ENCODE data around the gene RFNG. TPM values are rescaled to one million over a fixed set of nuclear protein-coding genes. Genes with fewer than 3 reads are reported as not detected.

Gene RFNG
- total RNA-seq, 1 donor from 2014 or later = 61.4 TPM

GRCh38 chr17:82021107-82021899 is 30.3 kb downstream of the RFNG start:
- Histone ChIP-seq H3K27me3 (no peaks in the 10 kb centered on the region), H3K4me1 (peaks cover 48% of the 10 kb centered on the region), H3K27ac (no peak overlapping the region), H3K4me3 (peak overlapping the region; percentile 54 to 84), H3K9me3 (no peaks in the 10 kb centered on the region), H3K36me3 (no peaks in the 10 kb centered on the region)
- TF ChIP-seq POLR2AphosphoS5 (IDR thresholded peaks at IDR 0.05; ENCODE audit: insufficient read depth in 1 of 2, low read depth in 1 of 2) (peak in 1 of 2 donors; percentile 7), POLR2A (IDR thresholded peaks at IDR 0.05) (no peak), CTCF (IDR thresholded peaks at IDR 0.05) (peak; percentile 35 to 75 (median 65))
- intact Hi-C loops (cut with DNase I) = loop anchor here (5.0 kb wide), 1 partner anchor 44 kb away; the partner anchor contains the start of gene ASPSCR1
- DNase-seq (ENCODE audit: extremely low spot score in 2 of 2) = no peak

GRCh38 chr17:82020572-82021106 is 31.0 kb downstream of the RFNG start:
- peaks cover 48% of the 10 kb centered on the region for H3K4me1 ChIP-seq
- intact Hi-C loops (cut with DNase I) = loop anchor here (5.0 kb wide), 1 partner anchor 43 kb away; the partner anchor contains the start of gene ASPSCR1

GRCh38 chr17:82019690-82020571 is 31.7 kb downstream of the RFNG start:
- intact Hi-C loops (cut with DNase I) = loop anchor here (5.0 kb wide), 1 partner anchor 43 kb away; the partner anchor contains the start of gene ASPSCR1
- TF ChIP-seq CTCF (IDR thresholded peaks at IDR 0.05) (peak in 2 of 3 experiments; percentile 24 to 27), POLR2AphosphoS5 (IDR thresholded peaks at IDR 0.05; ENCODE audit: insufficient read depth in 1 of 2, low read depth in 1 of 2) (no peak), POLR2A (IDR thresholded peaks at IDR 0.05) (no peak)
- Histone ChIP-seq H3K4me1 (peaks cover 49% of the 10 kb centered on the region), H3K36me3 (no peaks in the 10 kb centered on the region), H3K4me3 (no peak overlapping the region), H3K27ac (no peak overlapping the region), H3K9me3 (no peaks in the 10 kb centered on the region), H3K27me3 (no peaks in the 10 kb centered on the region)
- DNase-seq (ENCODE audit: extremely low spot score in 2 of 2) = no peak

More at GRCh38 chr17:82020572-82021106, 31.0 kb downstream of the RFNG start:
- Histone ChIP-seq H3K9me3 (no peaks in the 10 kb centered on the region), H3K4me3 (no peak overlapping the region), H3K36me3 (no peaks in the 10 kb centered on the region), H3K27ac (no peak overlapping the region), H3K27me3 (no peaks in the 10 kb centered on the region)
- no peak for DNase-seq (ENCODE audit: extremely low spot score in 2 of 2)
- TF ChIP-seq POLR2A (IDR thresholded peaks at IDR 0.05) (no peak), CTCF (IDR thresholded peaks at IDR 0.05) (no peak), POLR2AphosphoS5 (IDR thresholded peaks at IDR 0.05; ENCODE audit: insufficient read depth in 1 of 2, low read depth in 1 of 2) (no peak)

GRCh38 chr17:82018989-82019689 is 32.5 kb downstream of the RFNG start:
- no peaks in the 10 kb centered on the region for H3K36me3 ChIP-seq
- TF ChIP-seq CTCF (IDR thresholded peaks at IDR 0.05) (no peak), POLR2AphosphoS5 (IDR thresholded peaks at IDR 0.05; ENCODE audit: insufficient read depth in 1 of 2, low read depth in 1 of 2) (no peak), POLR2A (IDR thresholded peaks at IDR 0.05) (no peak)
- H3K27me3 ChIP-seq = no peaks in the 10 kb centered on the region
- H3K4me1 ChIP-seq = peaks cover 49% of the 10 kb centered on the region
- H3K27ac ChIP-seq = no peak overlapping the region
- no peak for DNase-seq (ENCODE audit: extremely low spot score in 2 of 2)
- H3K4me3 ChIP-seq = no peak overlapping the region
- intact Hi-C loops (cut with DNase I) = no loop called here
- H3K9me3 ChIP-seq = no peaks in the 10 kb centered on the region

Measured in vagina (tissue), 2 donors.